Gastrocnemius medialis (tissue), 4 donors: ENCODE measurements around the gene GRID1.

Experiments
- CTCF ChIP-seq, 5 experiments: fragments of 450-650 bp in 3 of 5; fragments of 200-600 bp in 2 of 5; sonication (generic) in 2 of 5; IDR thresholded peaks in 4 of 5; conservative IDR thresholded peaks in 1 of 5; 1 replicate in 4 of 5; 2 replicates in 1 of 5; pipeline ENCODE4 v1.5.1; 2016 to 2019; ENCODE audit warnings: antibody characterized with exemption in 5 of 5, mild to moderate bottlenecking in 3 of 5, moderate library complexity in 3 of 5
- POLR2A ChIP-seq, 2 donors: fragments of 450-650 bp; IDR thresholded peaks; one replicate each; pipeline ENCODE4 v1.6.1; 2017; ENCODE audit warnings: antibody characterized with exemption in 2 of 2, mild to moderate bottlenecking in 2 of 2, moderate library complexity in 2 of 2

- TF ChIP-seq CTCF (IDR thresholded peaks at IDR 0.05 in 4 of 5, conservative IDR thresholded peaks at IDR 0.05 in 1 of 5) (no peak), POLR2A (IDR thresholded peaks at IDR 0.05) (no peak)
Observed at GRCh38 chr10:86285136-86285790, 81.3 kb downstream of the GRID1 start.
